Mucosa of descending colon (tissue), 3 donors: ENCODE results near the gene FBRSL1. TPM values are rescaled to one million over a fixed set of nuclear protein-coding genes. Genes with fewer than 3 reads are reported as not detected.
A peak's percentile ranks its signal among the peaks of the same experiment; 100 is the strongest.

ENCODE experiments used
- ATAC-seq: fragments of 200-7000 bp; cut with Tn5 transposase; one replicate; pipeline ENCODE4 v1.9.1; 2020; ENCODE audit warnings: mild to moderate bottlenecking, moderate library complexity
- DNase-seq, 3 donors: peaks; one replicate each; pipeline ENCODE4 v3.0.0-alpha.2; 2020
- H3K36me3 ChIP-seq: fragments of 200-600 bp; one replicate; pipeline ENCODE4 v1.8.0; 2021; ENCODE audit warnings: low read depth, mild to moderate bottlenecking
- H3K4me1 ChIP-seq: fragments of 200-600 bp; one replicate; pipeline ENCODE4 v1.8.0; 2021; ENCODE audit warnings: low read depth, mild to moderate bottlenecking
- H3K4me3 ChIP-seq: fragments of 200-600 bp; one replicate; pipeline ENCODE4 v1.8.0; 2021; ENCODE audit warnings: mild to moderate bottlenecking
- H3K9me3 ChIP-seq: fragments of 200-600 bp; one replicate; pipeline ENCODE4 v1.8.0; 2021; ENCODE audit warnings: mild to moderate bottlenecking
- CTCF ChIP-seq: fragments of 200-600 bp; IDR thresholded peaks from one replicate; pipeline ENCODE4 v1.8.0; 2022; ENCODE audit warnings: antibody characterized with exemption, mild to moderate bottlenecking
- intact Hi-C, 2 donors: fragments of 100-400 bp; cut with DNase I in 1 of 2; cut with micrococcal nuclease in 1 of 2; formaldehyde crosslinking; loops; one replicate each; pipeline versions ENCODE4 v1.11.0 to v1.11.1; 2022; cut with DNase I, micrococcal nuclease
- total RNA-seq, 3 donors: library from RNA; stranded (reverse); fragmentation: NEBNext Ultra II Directional in 2 of 3; extraction: Animal tissue kit (Norgen Biotek cat#: 25700) in 2 of 3; gene quantifications; one replicate each; pipeline versions ENCODE4 v1.2.1 to v1.2.4, GENCODE V29; 2021 to 2023
- donor health status: DM: no; HTN: no; CAD: no; lungs with moderate emphysema.
- donor health status: DM: no; HTN: no; CAD: no.
- donor health status: DM: no; HTN: yes; CAD: no.

The FBRSL1 gene
- total RNA-seq, 3 donors from 2014 or later: 54.7 to 68.5 (median 55.6) TPM

GRCh38 chr12:132516095-132517012 is 26.4 kb downstream of the FBRSL1 start:
- TF ChIP-seq CTCF: no peak
- no peak for DNase-seq
- ATAC-seq: no peak
- Histone ChIP-seq H3K9me3 (peaks cover 4% of the 10 kb centered on the region), H3K4me3 (no peak overlapping the region), H3K4me1 (no peaks in the 10 kb centered on the region), H3K36me3 (no peaks in the 10 kb centered on the region)
- intact Hi-C loops: no loop called here

- TF ChIP-seq CTCF: no peak
- Histone ChIP-seq H3K36me3 (no peaks in the 10 kb centered on the region), H3K9me3 (peaks cover 4% of the 10 kb centered on the region), H3K4me1 (no peaks in the 10 kb centered on the region), H3K4me3 (no peak overlapping the region)
- DNase-seq: no peak
- ATAC-seq: peak; percentile 49
- intact Hi-C loops: no loop called here
Measured at GRCh38 chr12:132517013-132517739, 27.2 kb downstream of the FBRSL1 start.

- Histone ChIP-seq H3K4me3 (no peak overlapping the region), H3K36me3 (no peaks in the 10 kb centered on the region), H3K4me1 (no peaks in the 10 kb centered on the region), H3K9me3 (peaks cover 4% of the 10 kb centered on the region)
- intact Hi-C loops: no loop called here
- no peak for TF ChIP-seq CTCF
- DNase-seq (no peak), ATAC-seq (no peak)
Measured at GRCh38 chr12:132517740-132518100, 27.8 kb downstream of the FBRSL1 start.

- no peak for TF ChIP-seq CTCF
- H3K9me3 ChIP-seq: peaks cover 4% of the 10 kb centered on the region
- ATAC-seq (no peak), DNase-seq (no peak)
- H3K4me3 ChIP-seq: no peak overlapping the region
- intact Hi-C loops: no loop called here
- no peaks in the 10 kb centered on the region for H3K36me3 ChIP-seq
- H3K4me1 ChIP-seq: no peaks in the 10 kb centered on the region
Measured at GRCh38 chr12:132518354-132518992, 28.5 kb downstream of the FBRSL1 start.

- ATAC-seq: peak; percentile 60
- Histone ChIP-seq H3K9me3 (peaks cover 4% of the 10 kb centered on the region), H3K36me3 (no peaks in the 10 kb centered on the region), H3K4me1 (no peaks in the 10 kb centered on the region), H3K4me3 (no peak overlapping the region)
- intact Hi-C loops: loop anchor here (5.0 kb wide), 1 partner anchor 103 kb away; no protein-coding TSS in a partner anchor
- DNase-seq: peak in 2 of 3 donors; percentile 57 to 65
- TF ChIP-seq CTCF: no peak
Measured at GRCh38 chr12:132520421-132521199, 30.7 kb downstream of the FBRSL1 start.
